Rectal smooth muscle tissue (tissue), 1 donor: ENCODE measurements around the gene ANKRD44.

Experiments used
- H3K27ac ChIP-seq: one replicate; pipeline ENCODE4 v1.7.0; 2013; ENCODE audit warnings: low read depth, low read length, inconsistent platforms
- H3K27me3 ChIP-seq: one replicate; pipeline ENCODE4 v1.7.0; 2013; ENCODE audit warnings: low read length; ENCODE audit not compliant: control insufficient read depth, insufficient read depth
- H3K36me3 ChIP-seq: one replicate; pipeline ENCODE4 v1.7.0; 2013; ENCODE audit warnings: low read length; ENCODE audit not compliant: control insufficient read depth, insufficient read depth
- H3K4me1 ChIP-seq: one replicate; pipeline ENCODE4 v1.7.0; 2013; ENCODE audit warnings: low read length; ENCODE audit not compliant: control insufficient read depth, insufficient read depth
- H3K4me3 ChIP-seq: one replicate; pipeline ENCODE4 v1.7.0; 2013; ENCODE audit warnings: low read length
- H3K9ac ChIP-seq: one replicate; pipeline ENCODE4 v1.7.0; 2013; ENCODE audit warnings: low read length

ANKRD44 gene

GRCh38 chr2:197278799-197279763, 31.5 kb downstream of the ANKRD44 start:
- Histone ChIP-seq H3K4me1 (no peaks in the 10 kb centered on the region), H3K36me3 (no peaks in the 10 kb centered on the region), H3K27ac (no peak overlapping the region), H3K9ac (no peak overlapping the region), H3K27me3 (no peaks in the 10 kb centered on the region), H3K4me3 (no peak overlapping the region)

GRCh38 chr2:197277794-197278193, 32.8 kb downstream of the ANKRD44 start:
- Histone ChIP-seq H3K27me3 (no peaks in the 10 kb centered on the region), H3K9ac (no peak overlapping the region), H3K4me3 (no peak overlapping the region), H3K4me1 (peaks cover 6% of the 10 kb centered on the region), H3K27ac (no peak overlapping the region), H3K36me3 (no peaks in the 10 kb centered on the region)

DNA sequence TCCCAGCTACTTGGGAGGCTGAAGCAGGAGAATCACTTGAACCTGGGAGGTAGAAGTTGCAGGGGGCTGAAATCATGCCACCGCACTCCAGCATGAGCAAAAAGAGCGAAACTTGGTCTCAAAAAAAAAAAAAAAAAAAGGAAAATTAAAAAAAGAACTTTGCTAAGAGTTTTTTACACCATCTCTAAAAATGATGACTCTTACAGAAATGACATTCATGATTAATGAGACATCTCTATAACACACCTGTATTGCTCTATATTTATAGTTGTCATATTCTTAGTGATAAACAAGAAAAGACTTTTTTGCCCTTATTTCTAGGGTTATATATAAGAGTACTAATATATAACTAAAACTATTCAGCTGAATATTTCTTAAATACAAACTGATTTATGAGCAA, 34.4 kb downstream of the ANKRD44 start:
- peaks cover 6% of the 10 kb centered on the region for H3K4me1 ChIP-seq
- no peak overlapping the region for H3K9ac ChIP-seq
- no peaks in the 10 kb centered on the region for H3K27me3 ChIP-seq
- H3K36me3 ChIP-seq: no peaks in the 10 kb centered on the region
- no peak overlapping the region for H3K27ac ChIP-seq
- no peak overlapping the region for H3K4me3 ChIP-seq

- H3K27me3 ChIP-seq: no peaks in the 10 kb centered on the region
- no peak overlapping the region for H3K27ac ChIP-seq
- peaks cover 11% of the 10 kb centered on the region for H3K4me1 ChIP-seq
- H3K4me3 ChIP-seq: no peak overlapping the region
- no peak overlapping the region for H3K9ac ChIP-seq
- H3K36me3 ChIP-seq: no peaks in the 10 kb centered on the region
Measured at GRCh38 chr2:197274937-197275336, 35.6 kb downstream of the ANKRD44 start.

DNA sequence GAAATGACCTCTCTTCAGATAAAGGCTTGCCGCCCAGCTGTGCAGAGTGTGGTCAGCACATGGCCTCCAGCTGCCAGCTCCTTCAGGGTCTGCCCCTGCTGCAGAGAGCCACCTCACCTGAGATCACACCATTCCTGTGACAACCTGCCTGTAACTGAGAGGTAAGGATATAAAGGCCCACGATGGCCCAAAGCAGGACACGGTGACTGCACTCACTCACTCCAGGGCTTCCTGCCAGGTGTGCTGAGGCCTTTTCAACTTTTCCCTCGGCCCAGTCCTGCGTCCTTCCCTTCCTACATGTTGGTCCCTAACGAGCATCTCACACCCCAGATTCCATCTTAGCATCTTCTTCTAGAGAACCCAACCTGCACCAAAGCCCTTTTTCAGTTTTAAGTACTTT, 36.2 kb downstream of the ANKRD44 start:
- Histone ChIP-seq H3K4me3 (no peak overlapping the region), H3K27me3 (no peaks in the 10 kb centered on the region), H3K27ac (no peak overlapping the region), H3K9ac (no peak overlapping the region), H3K4me1 (peaks cover 17% of the 10 kb centered on the region), H3K36me3 (no peaks in the 10 kb centered on the region)

GRCh38 chr2:197273485-197273884, 37.1 kb downstream of the ANKRD44 start:
- Histone ChIP-seq H3K27me3 (no peaks in the 10 kb centered on the region), H3K9ac (no peak overlapping the region), H3K27ac (no peak overlapping the region), H3K4me3 (no peak overlapping the region), H3K36me3 (no peaks in the 10 kb centered on the region), H3K4me1 (peaks cover 20% of the 10 kb centered on the region)

DNA sequence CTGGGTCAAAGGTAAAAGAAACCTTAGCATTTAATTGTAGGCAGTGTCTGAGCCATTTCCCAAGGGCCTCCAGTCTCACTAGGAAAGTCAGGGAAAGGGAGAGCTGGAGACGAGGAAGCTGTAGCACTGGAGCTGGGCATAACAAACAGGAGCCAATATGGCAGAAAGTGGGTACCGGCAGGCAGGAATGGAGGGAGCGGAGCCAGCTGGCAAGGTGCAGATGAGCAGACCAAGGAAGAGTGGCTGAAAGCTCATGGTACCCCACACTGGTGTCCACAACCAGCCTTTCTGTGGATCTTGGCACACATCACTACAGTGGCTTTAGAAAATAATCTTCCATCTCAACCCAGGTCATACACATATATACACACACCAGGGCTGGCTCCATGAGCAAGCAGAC, 40.0 kb downstream of the ANKRD44 start:
- Histone ChIP-seq H3K4me3 (no peak overlapping the region), H3K27me3 (no peaks in the 10 kb centered on the region), H3K9ac (no peak overlapping the region), H3K27ac (no peak overlapping the region), H3K36me3 (no peaks in the 10 kb centered on the region), H3K4me1 (peaks cover 20% of the 10 kb centered on the region)

GRCh38 chr2:197269815-197270214, 40.8 kb downstream of the ANKRD44 start:
- H3K36me3 ChIP-seq: no peaks in the 10 kb centered on the region
- H3K4me3 ChIP-seq: no peak overlapping the region
- H3K27ac ChIP-seq: no peak overlapping the region
- H3K9ac ChIP-seq: no peak overlapping the region
- no peaks in the 10 kb centered on the region for H3K27me3 ChIP-seq
- peaks cover 20% of the 10 kb centered on the region for H3K4me1 ChIP-seq

DNA sequence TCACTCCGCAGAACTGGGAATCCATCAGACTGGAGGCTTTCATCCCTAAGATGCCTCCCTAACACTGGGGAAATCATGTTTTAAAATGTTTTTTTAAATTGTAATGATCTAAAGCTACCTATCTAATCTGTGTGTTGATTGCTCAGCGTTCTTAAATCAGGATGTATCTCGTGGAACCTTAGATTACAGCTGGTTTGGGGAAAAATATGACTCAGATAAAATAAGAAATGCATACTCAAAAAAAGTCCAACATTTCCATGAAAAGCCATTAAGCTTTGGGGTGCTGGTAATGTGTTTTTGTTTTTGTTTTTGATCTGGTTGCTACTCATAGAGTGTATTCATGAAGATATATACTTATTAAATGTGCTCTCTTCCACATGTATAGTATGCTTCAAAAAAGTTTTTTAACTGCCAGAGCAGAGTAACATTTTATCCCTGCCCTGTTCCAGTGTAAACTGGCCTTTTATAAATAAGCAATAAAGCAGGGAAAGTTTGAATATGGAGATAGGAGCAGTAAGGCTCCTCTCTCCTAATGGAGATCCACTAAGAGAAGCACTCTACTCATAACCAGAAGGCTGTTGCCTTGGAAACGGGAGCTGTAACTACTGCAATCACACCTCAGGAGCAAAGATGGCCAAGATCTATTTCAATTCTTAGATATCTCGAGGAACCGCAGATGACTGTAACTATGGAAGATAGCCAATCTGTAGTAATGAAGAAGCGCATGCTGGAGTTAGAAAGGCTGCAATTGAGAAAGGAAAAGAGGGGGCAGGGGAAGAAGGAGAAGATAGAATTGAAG, 41.6 kb downstream of the ANKRD44 start:
- H3K4me1 ChIP-seq: peaks cover 24% of the 10 kb centered on the region

DNA sequence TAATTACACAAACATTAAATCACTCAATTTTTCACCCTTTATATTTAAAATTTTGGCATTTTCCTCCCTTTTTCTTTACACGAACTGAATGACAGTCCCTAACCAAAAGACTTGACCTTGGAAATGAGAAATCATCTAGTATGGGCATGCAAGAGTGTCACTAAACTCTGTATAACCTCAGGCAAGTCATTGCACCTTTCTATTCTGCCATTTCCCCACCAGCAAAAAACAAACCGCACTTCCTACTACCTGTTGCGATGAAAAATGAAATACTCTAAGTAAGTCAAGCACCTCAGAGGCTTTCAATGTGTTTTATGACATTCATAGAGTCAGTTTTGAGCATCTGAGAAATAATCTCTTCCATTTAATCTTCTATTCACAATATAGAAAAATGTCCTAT, 44.1 kb downstream of the ANKRD44 start:
- Histone ChIP-seq H3K9ac (no peak overlapping the region), H3K36me3 (no peaks in the 10 kb centered on the region), H3K4me1 (peaks cover 19% of the 10 kb centered on the region), H3K4me3 (no peak overlapping the region), H3K27ac (no peak overlapping the region), H3K27me3 (no peaks in the 10 kb centered on the region)

More for the DNA sequence above, 41.6 kb downstream of the ANKRD44 start:
- H3K27me3 ChIP-seq: no peaks in the 10 kb centered on the region
- H3K9ac ChIP-seq: no peak overlapping the region
- H3K4me3 ChIP-seq: no peak overlapping the region
- H3K36me3 ChIP-seq: no peaks in the 10 kb centered on the region
- no peak overlapping the region for H3K27ac ChIP-seq

DNA sequence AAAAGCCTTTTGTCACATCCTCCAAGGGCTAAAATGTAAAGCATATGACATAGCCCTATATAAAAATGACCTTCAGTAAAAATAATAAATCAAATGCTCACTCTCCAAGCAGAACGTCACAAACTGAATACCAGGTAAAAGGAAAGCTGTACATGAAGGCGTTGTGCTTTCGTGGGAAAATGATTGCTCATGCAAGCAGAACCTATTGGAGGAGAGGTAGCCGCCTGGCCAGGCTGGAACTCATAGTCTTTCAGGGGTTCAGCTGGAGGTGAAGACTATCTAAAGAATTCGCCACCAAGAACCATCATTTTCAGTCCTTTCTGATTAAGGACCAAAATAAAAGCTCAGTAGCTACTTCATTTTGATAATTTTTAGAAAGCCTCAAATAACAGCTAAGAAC, 44.7 kb downstream of the ANKRD44 start:
- Histone ChIP-seq H3K9ac (no peak overlapping the region), H3K4me1 (peaks cover 19% of the 10 kb centered on the region)

GRCh38 chr2:197265036-197265435, 45.5 kb downstream of the ANKRD44 start:
- H3K9ac ChIP-seq: no peak overlapping the region
- no peaks in the 10 kb centered on the region for H3K36me3 ChIP-seq
- no peaks in the 10 kb centered on the region for H3K27me3 ChIP-seq
- no peak overlapping the region for H3K27ac ChIP-seq
- H3K4me3 ChIP-seq: no peak overlapping the region
- peaks cover 16% of the 10 kb centered on the region for H3K4me1 ChIP-seq

More for the DNA sequence above, 44.7 kb downstream of the ANKRD44 start:
- Histone ChIP-seq H3K27me3 (no peaks in the 10 kb centered on the region), H3K36me3 (no peaks in the 10 kb centered on the region), H3K4me3 (no peak overlapping the region), H3K27ac (no peak overlapping the region)
